Panc1 (cell line): Measurements from ENCODE around the gene SAT2. TPM values are rescaled to one million over a fixed set of nuclear protein-coding genes. Genes with fewer than 3 reads are reported as not detected.

Source experiments
- ATAC-seq: fragments of 200-7000 bp; cut with Tn5 transposase; 2 replicates; pipeline ENCODE4 v1.9.1; 2020; ENCODE audit warnings: mild to moderate bottlenecking, moderate library complexity
- BruUV-seq: library from RNA; stranded (reverse); fragments of 400-500 nt; replicated peaks from 2 replicates; lab custom pipeline; 2021; lab: Mats Ljungman, UMichigan
- CTCF ChIA-PET: fragments of 300-600 bp; sonication (Branson Sonifier 250); formaldehyde crosslinking; loops from one replicate; lab custom pipeline; 2022; ENCODE audit warnings: antibody characterized with exemption; lab: Charles Lee
- POLR2A ChIA-PET: fragments of 300-600 bp; sonication (Branson Sonifier 250); formaldehyde crosslinking; loops from one replicate; lab custom pipeline; 2022; ENCODE audit warnings: antibody characterized with exemption; lab: Charles Lee
- DNase-seq: peaks from one replicate; pipeline ENCODE4 v3.0.0-alpha.2; 2010; ENCODE audit warnings: low read depth, low spot score
- H3K27ac ChIP-seq: 2 replicates; pipeline ENCODE4 v1.5.1; 2011; ENCODE audit warnings: mild to moderate bottlenecking, low read length, inconsistent platforms
- H3K27me3 ChIP-seq: fragments of 200-500 bp; sonication (Bioruptor generic); 2 replicates; pipeline ENCODE4 v1.6.0; 2014; ENCODE audit warnings: low read length, inconsistent platforms; ENCODE audit not compliant: control insufficient read depth, insufficient read depth
- H3K36me3 ChIP-seq: fragments of 200-500 bp; sonication (Bioruptor generic); 2 replicates; pipeline ENCODE4 v1.5.1; 2014; ENCODE audit warnings: inconsistent platforms, mild to moderate bottlenecking, low read length, moderate library complexity; ENCODE audit not compliant: control insufficient read depth, insufficient read depth
- H3K4me1 ChIP-seq: 2 replicates; pipeline ENCODE4 v1.5.1; 2011; ENCODE audit warnings: inconsistent platforms, mild to moderate bottlenecking, low read length, moderate library complexity; ENCODE audit not compliant: control insufficient read depth, insufficient read depth
- H3K4me3 ChIP-seq, 2 experiments: 2 replicates each; pipeline ENCODE4 v1.5.1; 2011 to 2012; ENCODE audit warnings: low read depth in 2 of 2, low read length in 2 of 2, mild to moderate bottlenecking in 2 of 2, inconsistent platforms in 1 of 2, moderate library complexity in 1 of 2
- H3K9me3 ChIP-seq: fragments of 200-500 bp; sonication (Bioruptor generic); 2 replicates; pipeline ENCODE4 v1.5.1; 2014; ENCODE audit warnings: low read depth, mild to moderate bottlenecking, inconsistent platforms, low read length, moderate library complexity; ENCODE audit not compliant: control insufficient read depth, insufficient read depth
- POLR2AphosphoS5 ChIP-seq: IDR thresholded peaks from 2 replicates; pipeline ENCODE4 v1.6.1; 2012; ENCODE audit warnings: mild to moderate bottlenecking, low read depth, low read length, moderate library complexity
- SIN3A ChIP-seq: IDR thresholded peaks from 2 replicates; pipeline ENCODE4 v1.6.1; 2012; ENCODE audit warnings: low read depth, mild to moderate bottlenecking, low read length, moderate library complexity, borderline replicate concordance; ENCODE audit not compliant: insufficient read depth
- TCF7L2 ChIP-seq: IDR thresholded peaks from 2 replicates; pipeline ENCODE4 v1.6.1; 2011; ENCODE audit warnings: mild to moderate bottlenecking, low read depth, low read length, inconsistent platforms
- in situ Hi-C: cut with HindIII; loops from 2 replicates; pipeline ENCODE4 v1.10.0; 2016; ENCODE audit warnings: low sequenced_read_pairs, low pct_unique_long_range_greater_than_20kb
- intact Hi-C: fragments of 100-400 bp; cut with micrococcal nuclease; formaldehyde crosslinking; loops from one replicate; pipeline ENCODE4 v1.10.0; 2022; ENCODE audit not compliant: unreplicated experiment
- total RNA-seq: library from RNA; stranded (reverse); gene quantifications from one replicate; pipeline ENCODE4 v1.2.1, GENCODE V29; 2021; ENCODE audit not compliant: unreplicated experiment
- TF ChIP-seq, protein P1 (sequence below), 2 experiments: IDR thresholded peaks; 2 replicates each; pipeline ENCODE4 v1.6.1; 2011 to 2012; ENCODE audit warnings: low read depth in 2 of 2, control low read depth in 1 of 2, low read length in 1 of 2, mild to moderate bottlenecking in 1 of 2, moderate library complexity in 1 of 2; ENCODE audit not compliant: insufficient read depth in 1 of 2
- TF ChIP-seq, protein P2 (sequence below): fragments of 450-650 bp; IDR thresholded peaks from 2 replicates; pipeline ENCODE4 v1.5.1; 2017; ENCODE audit warnings: mild to moderate bottlenecking

SAT2 gene
- total RNA-seq, 1 experiment from 2014 or later = 74.8 TPM

DNA sequence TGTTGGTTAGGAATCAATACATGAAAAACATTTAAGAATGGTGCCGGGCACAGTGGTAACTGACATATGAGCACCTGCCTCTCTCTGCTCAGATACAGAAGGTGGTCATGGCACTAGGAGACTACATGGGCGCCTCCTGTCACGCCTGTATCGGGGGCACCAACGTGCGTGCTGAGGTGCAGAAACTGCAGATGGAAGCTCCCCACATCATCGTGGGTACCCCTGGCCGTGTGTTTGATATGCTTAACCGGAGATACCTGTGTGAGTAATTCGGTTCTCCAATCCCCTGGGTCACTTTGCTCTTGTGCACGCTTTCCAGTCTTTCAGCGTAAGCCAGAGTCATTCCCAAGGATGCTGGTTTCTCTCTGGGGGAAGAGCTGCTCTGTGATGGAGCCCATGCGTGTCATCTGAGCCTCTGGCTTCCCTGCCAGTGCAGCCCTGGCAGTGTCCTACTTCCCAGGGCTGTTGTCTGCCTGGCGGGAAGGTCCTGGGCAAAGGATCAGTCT is 51.1 kb downstream of the SAT2 start:
- H3K4me1 ChIP-seq = peaks cover 63% of the 10 kb centered on the region
- ChIA-PET CTCF (no interaction called here), POLR2A (interaction anchor here (0.6 kb wide), 1 partner anchor 131 kb away, joined by 9 read pairs; no protein-coding TSS in a partner anchor)
- in situ Hi-C loops (no loop called here), intact Hi-C loops (no loop called here)
- H3K27ac ChIP-seq = peak overlapping the region; percentile 35
- H3K9me3 ChIP-seq = no peaks in the 10 kb centered on the region
- H3K36me3 ChIP-seq = peaks cover 26% of the 10 kb centered on the region
- H3K4me3 ChIP-seq = no peak overlapping the region
- BruUV-seq = no TSS peak
- no peaks in the 10 kb centered on the region for H3K27me3 ChIP-seq
- no peak for DNase-seq
- TF ChIP-seq SIN3A (no peak), TCF7L2 (no peak), POLR2AphosphoS5 (peak; percentile 18; the same call in 1 of the 2 replicates)
- TF ChIP-seq, protein P1, sequence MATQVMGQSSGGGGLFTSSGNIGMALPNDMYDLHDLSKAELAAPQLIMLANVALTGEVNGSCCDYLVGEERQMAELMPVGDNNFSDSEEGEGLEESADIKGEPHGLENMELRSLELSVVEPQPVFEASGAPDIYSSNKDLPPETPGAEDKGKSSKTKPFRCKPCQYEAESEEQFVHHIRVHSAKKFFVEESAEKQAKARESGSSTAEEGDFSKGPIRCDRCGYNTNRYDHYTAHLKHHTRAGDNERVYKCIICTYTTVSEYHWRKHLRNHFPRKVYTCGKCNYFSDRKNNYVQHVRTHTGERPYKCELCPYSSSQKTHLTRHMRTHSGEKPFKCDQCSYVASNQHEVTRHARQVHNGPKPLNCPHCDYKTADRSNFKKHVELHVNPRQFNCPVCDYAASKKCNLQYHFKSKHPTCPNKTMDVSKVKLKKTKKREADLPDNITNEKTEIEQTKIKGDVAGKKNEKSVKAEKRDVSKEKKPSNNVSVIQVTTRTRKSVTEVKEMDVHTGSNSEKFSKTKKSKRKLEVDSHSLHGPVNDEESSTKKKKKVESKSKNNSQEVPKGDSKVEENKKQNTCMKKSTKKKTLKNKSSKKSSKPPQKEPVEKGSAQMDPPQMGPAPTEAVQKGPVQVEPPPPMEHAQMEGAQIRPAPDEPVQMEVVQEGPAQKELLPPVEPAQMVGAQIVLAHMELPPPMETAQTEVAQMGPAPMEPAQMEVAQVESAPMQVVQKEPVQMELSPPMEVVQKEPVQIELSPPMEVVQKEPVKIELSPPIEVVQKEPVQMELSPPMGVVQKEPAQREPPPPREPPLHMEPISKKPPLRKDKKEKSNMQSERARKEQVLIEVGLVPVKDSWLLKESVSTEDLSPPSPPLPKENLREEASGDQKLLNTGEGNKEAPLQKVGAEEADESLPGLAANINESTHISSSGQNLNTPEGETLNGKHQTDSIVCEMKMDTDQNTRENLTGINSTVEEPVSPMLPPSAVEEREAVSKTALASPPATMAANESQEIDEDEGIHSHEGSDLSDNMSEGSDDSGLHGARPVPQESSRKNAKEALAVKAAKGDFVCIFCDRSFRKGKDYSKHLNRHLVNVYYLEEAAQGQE (IDR thresholded peaks at IDR 0.05; ENCODE audit: insufficient read depth in 1 of 2, low read depth in 2 of 2, low read length in 1 of 2) = no peak
- TF ChIP-seq, protein P2, sequence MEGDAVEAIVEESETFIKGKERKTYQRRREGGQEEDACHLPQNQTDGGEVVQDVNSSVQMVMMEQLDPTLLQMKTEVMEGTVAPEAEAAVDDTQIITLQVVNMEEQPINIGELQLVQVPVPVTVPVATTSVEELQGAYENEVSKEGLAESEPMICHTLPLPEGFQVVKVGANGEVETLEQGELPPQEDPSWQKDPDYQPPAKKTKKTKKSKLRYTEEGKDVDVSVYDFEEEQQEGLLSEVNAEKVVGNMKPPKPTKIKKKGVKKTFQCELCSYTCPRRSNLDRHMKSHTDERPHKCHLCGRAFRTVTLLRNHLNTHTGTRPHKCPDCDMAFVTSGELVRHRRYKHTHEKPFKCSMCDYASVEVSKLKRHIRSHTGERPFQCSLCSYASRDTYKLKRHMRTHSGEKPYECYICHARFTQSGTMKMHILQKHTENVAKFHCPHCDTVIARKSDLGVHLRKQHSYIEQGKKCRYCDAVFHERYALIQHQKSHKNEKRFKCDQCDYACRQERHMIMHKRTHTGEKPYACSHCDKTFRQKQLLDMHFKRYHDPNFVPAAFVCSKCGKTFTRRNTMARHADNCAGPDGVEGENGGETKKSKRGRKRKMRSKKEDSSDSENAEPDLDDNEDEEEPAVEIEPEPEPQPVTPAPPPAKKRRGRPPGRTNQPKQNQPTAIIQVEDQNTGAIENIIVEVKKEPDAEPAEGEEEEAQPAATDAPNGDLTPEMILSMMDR = no peak
- ATAC-seq = no peak

Other genes with a start within 250 kb of the SAT2 start
- gene TNK1, start 246.7 kb downstream of the SAT2 start, total RNA-seq = 6.2 TPM
- 32.0 TPM for gene PLSCR3, start 233.3 kb downstream of the SAT2 start, total RNA-seq
- 35.8 TPM for gene TMEM256, start 223.7 kb downstream of the SAT2 start, total RNA-seq
- gene NLGN2, start 220.0 kb downstream of the SAT2 start, total RNA-seq = 33.6 TPM
- not detected for gene SPEM1, start 207.5 kb downstream of the SAT2 start, total RNA-seq
- not detected for gene SPEM2, start 202.2 kb downstream of the SAT2 start, total RNA-seq
- gene SPEM3, start 199.0 kb downstream of the SAT2 start, total RNA-seq = not detected
- gene TMEM102, start 192.4 kb downstream of the SAT2 start, total RNA-seq = 8.5 TPM
- gene FGF11, start 188.3 kb downstream of the SAT2 start, total RNA-seq = 4.4 TPM
- gene CHRNB1, start 182.8 kb downstream of the SAT2 start, total RNA-seq = 14.3 TPM
- gene ZBTB4, start 148.2 kb downstream of the SAT2 start, total RNA-seq = 24.9 TPM
- gene SLC35G6, start 146.4 kb downstream of the SAT2 start, total RNA-seq = not detected
- gene POLR2A, start 143.5 kb downstream of the SAT2 start, total RNA-seq = 181 TPM
- gene TNFSF12, start 78.8 kb downstream of the SAT2 start, total RNA-seq = 12.6 TPM
- gene TNFSF13, start 69.1 kb downstream of the SAT2 start, total RNA-seq = 2.3 TPM
- gene SENP3, start 65.9 kb downstream of the SAT2 start, total RNA-seq = 63.7 TPM
- 51.6 TPM for gene CD68, start 48.2 kb downstream of the SAT2 start, total RNA-seq
- 47.1 TPM for gene MPDU1, start 44.0 kb downstream of the SAT2 start, total RNA-seq
- 0.33 TPM for gene SOX15, start 37.7 kb downstream of the SAT2 start, total RNA-seq
- 39.7 TPM for gene FXR2, start 12.9 kb downstream of the SAT2 start, total RNA-seq
- gene SHBG, start 2.3 kb upstream of the SAT2 start, total RNA-seq = 1.2 TPM
- 0.08 TPM for gene ATP1B2, start 23.1 kb upstream of the SAT2 start, total RNA-seq
- gene TP53, start 59.7 kb upstream of the SAT2 start, total RNA-seq = 129 TPM
- gene WRAP53, start 60.7 kb upstream of the SAT2 start, total RNA-seq = 27.0 TPM
- 2.5 TPM for gene EFNB3, start 77.4 kb upstream of the SAT2 start, total RNA-seq
- gene DNAH2, start 89.9 kb upstream of the SAT2 start, total RNA-seq = 0.13 TPM
- 19.9 TPM for gene KDM6B, start 206.4 kb upstream of the SAT2 start, total RNA-seq
- 1.6 TPM for gene TMEM88, start 227.2 kb upstream of the SAT2 start, total RNA-seq
- 75.2 TPM for gene NAA38, start 229.7 kb upstream of the SAT2 start, total RNA-seq
- gene CYB5D1, start 230.2 kb upstream of the SAT2 start, total RNA-seq = 8.6 TPM